Bronchial epithelial cell (primary cell): ENCODE measurements around the gene ZP4. TPM values are rescaled to one million over a fixed set of nuclear protein-coding genes. Genes with fewer than 3 reads are reported as not detected.
A peak's percentile ranks its signal among the peaks of the same experiment; 100 is the strongest.

ENCODE experiments used
- DNase-seq: peaks from one replicate; pipeline ENCODE4 v3.0.0-alpha.2; 2010; ENCODE audit warnings: low read depth
- FAIRE-seq: peaks from 2 replicates; lab custom pipeline; 2011; peaks lifted over from hg19 to GRCh38; lab: Jason Lieb, UNC
- H3K27me3 ChIP-seq: 2 replicates; pipeline ENCODE4 v1.5.1; 2011; ENCODE audit warnings: low read length; ENCODE audit not compliant: control insufficient read depth, insufficient read depth
- H3K36me3 ChIP-seq: 2 replicates; pipeline ENCODE4 v1.5.1; 2011; ENCODE audit warnings: low read length; ENCODE audit not compliant: control insufficient read depth, insufficient read depth
- H3K4me3 ChIP-seq: 2 replicates; pipeline ENCODE4 v1.5.1; 2011; ENCODE audit warnings: mild to moderate bottlenecking, low read depth, low read length, control low read depth
- total RNA-seq: library from RNA; depleted of rRNA; stranded (reverse); fragments of >200 nt; gene quantifications from 2 replicates; pipeline ENCODE4 v1.2.1, GENCODE V29; 2014
- TF ChIP-seq, protein P1 (sequence below): IDR thresholded peaks from 2 replicates; pipeline ENCODE4 v1.5.1; 2011; ENCODE audit warnings: mild to moderate bottlenecking, moderate library complexity, low read length, control low read depth, inconsistent platforms; ENCODE audit not compliant: insufficient read depth, severe bottlenecking

The ZP4 gene
- total RNA-seq, 1 donor from 2014 or later = not detected

DNA sequence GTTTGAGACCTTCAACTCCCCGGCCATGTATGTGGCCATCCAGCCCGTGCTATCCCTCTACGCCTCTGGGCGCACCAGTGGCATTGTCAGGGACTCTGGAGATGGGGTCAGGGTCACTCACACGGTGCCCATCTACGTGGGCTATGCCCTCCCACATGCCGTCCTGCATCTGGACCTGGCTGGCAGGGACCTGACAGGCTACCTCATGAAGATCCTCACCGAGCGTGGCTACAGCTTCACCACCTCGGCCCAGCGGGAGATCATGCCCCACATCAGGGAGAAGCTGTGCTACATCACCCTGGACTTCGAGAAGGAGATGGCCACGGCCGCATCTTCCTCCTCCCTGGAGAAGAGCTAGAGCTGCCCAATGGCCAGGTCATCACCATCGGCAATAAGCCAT, 36.5 kb upstream of the ZP4 start:
- TF ChIP-seq, protein P1, sequence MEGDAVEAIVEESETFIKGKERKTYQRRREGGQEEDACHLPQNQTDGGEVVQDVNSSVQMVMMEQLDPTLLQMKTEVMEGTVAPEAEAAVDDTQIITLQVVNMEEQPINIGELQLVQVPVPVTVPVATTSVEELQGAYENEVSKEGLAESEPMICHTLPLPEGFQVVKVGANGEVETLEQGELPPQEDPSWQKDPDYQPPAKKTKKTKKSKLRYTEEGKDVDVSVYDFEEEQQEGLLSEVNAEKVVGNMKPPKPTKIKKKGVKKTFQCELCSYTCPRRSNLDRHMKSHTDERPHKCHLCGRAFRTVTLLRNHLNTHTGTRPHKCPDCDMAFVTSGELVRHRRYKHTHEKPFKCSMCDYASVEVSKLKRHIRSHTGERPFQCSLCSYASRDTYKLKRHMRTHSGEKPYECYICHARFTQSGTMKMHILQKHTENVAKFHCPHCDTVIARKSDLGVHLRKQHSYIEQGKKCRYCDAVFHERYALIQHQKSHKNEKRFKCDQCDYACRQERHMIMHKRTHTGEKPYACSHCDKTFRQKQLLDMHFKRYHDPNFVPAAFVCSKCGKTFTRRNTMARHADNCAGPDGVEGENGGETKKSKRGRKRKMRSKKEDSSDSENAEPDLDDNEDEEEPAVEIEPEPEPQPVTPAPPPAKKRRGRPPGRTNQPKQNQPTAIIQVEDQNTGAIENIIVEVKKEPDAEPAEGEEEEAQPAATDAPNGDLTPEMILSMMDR = no peak
- DNase-seq (no peak), FAIRE-seq (no peak)
- no peak overlapping the region for H3K4me3 ChIP-seq
- H3K36me3 ChIP-seq = no peaks in the 10 kb centered on the region
- no peaks in the 10 kb centered on the region for H3K27me3 ChIP-seq

DNA sequence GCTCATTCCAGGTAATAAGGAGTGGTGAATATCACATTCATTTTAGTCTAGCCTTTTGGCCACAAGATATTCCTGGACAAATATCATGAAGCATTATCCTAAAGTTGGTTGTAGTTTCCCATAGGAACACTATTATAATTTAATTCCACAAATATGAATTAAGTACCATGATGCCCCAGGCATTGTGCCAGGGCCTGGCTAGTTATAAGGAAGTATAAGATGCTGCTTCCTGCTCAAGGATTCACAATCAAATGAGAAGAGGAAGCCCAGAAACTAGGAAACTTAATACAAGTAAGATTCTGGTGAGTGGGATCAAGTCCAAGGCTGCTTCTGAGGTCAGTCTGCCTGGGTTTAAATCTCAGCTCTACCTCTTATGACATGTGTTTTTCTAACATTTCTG, 30.6 kb upstream of the ZP4 start:
- Histone ChIP-seq H3K4me3 (no peak overlapping the region), H3K36me3 (no peaks in the 10 kb centered on the region), H3K27me3 (no peaks in the 10 kb centered on the region)
- DNase-seq (no peak), FAIRE-seq (no peak)
- TF ChIP-seq, protein P1 = no peak

DNA sequence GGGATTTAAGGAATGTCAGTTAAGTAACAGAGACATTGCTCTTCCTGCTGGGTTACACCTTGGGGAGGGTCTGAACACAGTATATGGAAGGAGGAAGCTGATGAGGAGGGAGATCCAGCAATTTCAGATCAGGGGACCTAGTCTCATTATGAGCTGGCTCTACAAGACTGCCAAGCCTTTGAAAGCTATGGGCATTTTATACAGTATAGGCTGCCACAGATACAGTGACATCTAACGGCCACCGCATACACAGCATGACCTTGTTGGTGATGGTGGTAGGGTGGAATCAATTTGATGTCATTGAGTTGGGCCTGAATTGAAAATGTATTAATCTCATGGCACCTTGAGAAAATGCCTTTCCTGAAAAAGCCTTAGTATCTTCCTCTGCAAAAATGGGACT, 22.6 kb upstream of the ZP4 start:
- H3K4me3 ChIP-seq = no peak overlapping the region
- TF ChIP-seq, protein P1 = no peak
- DNase-seq (no peak), FAIRE-seq (no peak)
- no peaks in the 10 kb centered on the region for H3K36me3 ChIP-seq
- no peaks in the 10 kb centered on the region for H3K27me3 ChIP-seq

DNA sequence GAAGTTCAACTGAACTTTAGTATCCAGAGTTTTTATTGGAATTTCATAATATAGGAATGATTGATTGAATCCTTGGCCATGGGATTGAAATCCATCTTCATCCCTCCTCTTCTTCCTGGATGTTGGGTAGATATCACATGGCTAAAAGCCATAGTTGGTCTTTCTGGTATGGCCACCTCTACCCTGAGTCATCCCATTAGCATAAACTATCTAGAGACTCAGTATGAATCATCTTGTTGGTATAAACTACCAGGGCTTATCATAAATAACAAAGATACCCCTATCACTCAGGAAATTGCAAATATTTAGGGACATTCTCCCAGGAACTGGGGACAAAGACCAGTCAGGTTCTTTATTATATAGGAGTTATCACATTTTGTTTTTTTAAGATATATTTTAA, 21.2 kb upstream of the ZP4 start:
- DNase-seq (peak; percentile 69), FAIRE-seq (no peak)
- Histone ChIP-seq H3K27me3 (no peaks in the 10 kb centered on the region), H3K36me3 (no peaks in the 10 kb centered on the region), H3K4me3 (no peak overlapping the region)
- TF ChIP-seq, protein P1 = no peak

DNA sequence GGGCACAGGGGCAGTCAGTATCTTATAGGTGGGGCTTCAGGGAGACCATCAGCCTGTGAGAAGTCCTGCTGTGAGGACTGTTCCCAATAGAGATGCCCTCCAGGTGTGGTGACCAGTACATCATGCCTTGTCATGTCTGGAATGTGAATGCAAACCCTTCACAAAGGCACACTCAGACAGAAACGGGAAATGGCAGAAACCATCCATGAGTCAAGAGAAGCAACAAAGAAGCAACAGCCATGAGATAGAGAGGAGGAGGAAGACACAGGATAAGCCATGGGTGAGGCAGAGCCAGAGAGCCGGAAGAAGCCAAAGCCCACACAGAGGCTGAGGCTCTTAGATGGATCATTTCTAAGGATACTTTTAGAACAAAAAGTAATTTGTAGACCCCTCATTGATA, 20.1 kb upstream of the ZP4 start:
- no peaks in the 10 kb centered on the region for H3K27me3 ChIP-seq
- no peaks in the 10 kb centered on the region for H3K36me3 ChIP-seq
- H3K4me3 ChIP-seq = no peak overlapping the region
- DNase-seq = peak; percentile 82
- TF ChIP-seq, protein P1 = no peak
- peak; percentile 73 for FAIRE-seq

DNA sequence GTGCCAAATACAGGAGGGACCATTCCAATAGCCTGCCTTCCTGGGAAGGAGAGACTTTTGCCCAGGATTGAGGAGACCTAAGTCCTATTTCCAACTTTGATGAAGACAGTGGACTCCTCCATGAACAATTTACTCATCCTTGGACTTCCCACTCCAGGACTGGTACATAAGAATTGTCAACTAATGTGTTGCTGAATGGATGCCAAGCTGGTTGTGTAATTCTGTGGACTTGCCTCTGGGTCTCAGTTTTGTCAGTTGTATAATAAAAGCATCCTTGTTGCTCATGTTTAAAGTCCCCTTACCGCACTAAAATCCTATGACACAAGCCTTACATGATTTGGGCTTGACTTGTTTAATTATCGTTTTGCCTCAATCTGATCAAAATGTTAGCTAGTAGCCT, 13.2 kb upstream of the ZP4 start:
- DNase-seq (no peak), FAIRE-seq (no peak)
- Histone ChIP-seq H3K27me3 (no peaks in the 10 kb centered on the region), H3K4me3 (no peak overlapping the region), H3K36me3 (no peaks in the 10 kb centered on the region)
- TF ChIP-seq, protein P1 = no peak
